GM18858 (cell line): ENCODE measurements around the gene PCDHB9.
"Not testable (repeated sequence)": the region's sequence is repeated elsewhere in the genome, so short reads cannot be mapped to it uniquely, and the experiment has no call there.

Experiments
- ATAC-seq: cut with Tn5 transposase; IDR thresholded peaks from one replicate; pipeline ENCODE4 v1.9.1; 2021; ENCODE audit not compliant: unreplicated experiment

The PCDHB9 gene

GRCh38 chr5:141184117-141184855 is 2.7 kb upstream of the PCDHB9 start:
- not testable (repeated sequence) for ATAC-seq

- ATAC-seq: not testable (repeated sequence)
These were observed 1.7 kb downstream of the PCDHB9 start for GRCh38 chr5:141188682-141189081.

GRCh38 chr5:141189131-141189530 is 2.2 kb downstream of the PCDHB9 start:
- ATAC-seq: not testable (repeated sequence)

- no peak for ATAC-seq
These were observed 5.3 kb downstream of the PCDHB9 start, which contains the start of gene PCDHB10 for GRCh38 chr5:141192110-141192725. Gene PCDHB10 (plus strand): TSS chr5:141192353. CDS start chr5:141192553, 200 bp downstream.

GRCh38 chr5:141194332-141194731 is 7.4 kb downstream of the PCDHB9 start:
- not testable (repeated sequence) for ATAC-seq

GRCh38 chr5:141196363-141196762 is 9.4 kb downstream of the PCDHB9 start:
- ATAC-seq: no peak

- ATAC-seq: no peak
These were observed 12.6 kb downstream of the PCDHB9 start, which contains the start of gene PCDHB11 for GRCh38 chr5:141199359-141200235. Gene PCDHB11 (plus strand): TSS chr5:141199627. CDS start chr5:141199775, 148 bp downstream.

- not testable (repeated sequence) for ATAC-seq
These were observed 14.2 kb downstream of the PCDHB9 start for GRCh38 chr5:141201126-141201525.

GRCh38 chr5:141201646-141202045 is 14.7 kb downstream of the PCDHB9 start:
- ATAC-seq: not testable (repeated sequence)

- ATAC-seq: no peak
These were observed 21.5 kb downstream of the PCDHB9 start, which contains the start of gene PCDHB12 for GRCh38 chr5:141208478-141208877. Gene PCDHB12 (plus strand): TSS chr5:141208719. CDS start chr5:141208908, 189 bp downstream.

GRCh38 chr5:141210281-141210680 is 23.3 kb downstream of the PCDHB9 start:
- not testable (repeated sequence) for ATAC-seq

GRCh38 chr5:141210849-141211248 is 23.9 kb downstream of the PCDHB9 start:
- ATAC-seq: not testable (repeated sequence)

GRCh38 chr5:141213656-141214339 is 26.8 kb downstream of the PCDHB9 start, which contains the start of gene PCDHB13:
Gene PCDHB13 (plus strand): TSS chr5:141213919. CDS start chr5:141214124, 205 bp downstream.
- not testable (repeated sequence) for ATAC-seq

- not testable (repeated sequence) for ATAC-seq
These were observed 27.6 kb downstream of the PCDHB9 start for GRCh38 chr5:141214583-141214982.

- ATAC-seq: not testable (repeated sequence)
These were observed 28.5 kb downstream of the PCDHB9 start for GRCh38 chr5:141215504-141215903.

- ATAC-seq: not testable (repeated sequence)
These were observed 29.1 kb downstream of the PCDHB9 start for GRCh38 chr5:141216035-141216434.

GRCh38 chr5:141223112-141223783 is 36.3 kb downstream of the PCDHB9 start, which contains the start of gene PCDHB14:
Gene PCDHB14 (plus strand): TSS chr5:141223343. CDS start chr5:141223506, 163 bp downstream.
- no peak for ATAC-seq

GRCh38 chr5:141224844-141225243 is 37.9 kb downstream of the PCDHB9 start:
- ATAC-seq: not testable (repeated sequence)

- not testable (repeated sequence) for ATAC-seq
These were observed 38.5 kb downstream of the PCDHB9 start for GRCh38 chr5:141225421-141225820.
